H1 (cell line): Measurements from ENCODE around the gene FAM3B. TPM values are rescaled to one million over a fixed set of nuclear protein-coding genes. Genes with fewer than 3 reads are reported as not detected.

Source experiments
- CTCF ChIA-PET: fragments of 300-600 bp; sonication (Branson Sonifier 250); formaldehyde crosslinking; loops from one replicate; lab custom pipeline; 2021; ENCODE audit not compliant: partially characterized antibody; lab: Charles Lee
- POLR2A ChIA-PET: fragments of 300-600 bp; sonication (Branson Sonifier 250); formaldehyde crosslinking; loops from one replicate; lab custom pipeline; 2021; ENCODE audit warnings: inconsistent platforms; ENCODE audit not compliant: partially characterized antibody; lab: Charles Lee
- DNase-seq, 2 experiments: peaks; one replicate each; pipeline versions ENCODE4 v3.0.0 to v3.0.0-alpha.2; 2010 to 2022; ENCODE audit warnings: low spot score in 2 of 2, low read depth in 1 of 2, mixed read lengths in 1 of 2
- FAIRE-seq: peaks from 2 replicates; lab custom pipeline; 2011; peaks lifted over from hg19 to GRCh38; lab: Jason Lieb, UNC
- H2AFZ ChIP-seq: 2 replicates; pipeline ENCODE4 v1.8.1; 2012; ENCODE audit warnings: low read length, inconsistent platforms
- H2AK5ac ChIP-seq: 2 replicates; pipeline ENCODE4 v1.6.1; 2013; ENCODE audit warnings: low read depth, low read length
- H2BK120ac ChIP-seq: replicated peaks from 2 replicates; pipeline ENCODE3; 2013; ENCODE audit warnings: low read depth, low read length, inconsistent platforms
- H2BK12ac ChIP-seq: 2 replicates; pipeline ENCODE4 v1.6.1; 2013; ENCODE audit warnings: low read depth, low read length
- H2BK15ac ChIP-seq: 2 replicates; pipeline ENCODE4 v1.6.1; 2013; ENCODE audit warnings: low read length
- H2BK20ac ChIP-seq: 2 replicates; pipeline ENCODE4 v1.6.1; 2013; ENCODE audit warnings: low read length
- H2BK5ac ChIP-seq: 2 replicates; pipeline ENCODE4 v1.6.1; 2013; ENCODE audit warnings: low read depth, low read length
- H3K14ac ChIP-seq: 2 replicates; pipeline ENCODE4 v1.6.1; 2013; ENCODE audit warnings: inconsistent platforms; ENCODE audit not compliant: insufficient read length
- H3K18ac ChIP-seq: 2 replicates; pipeline ENCODE4 v1.6.1; 2013; ENCODE audit warnings: low read length; ENCODE audit errors: extremely low read depth
- H3K23ac ChIP-seq: 2 replicates; pipeline ENCODE4 v1.6.1; 2013; ENCODE audit warnings: inconsistent platforms; ENCODE audit not compliant: insufficient read length
- H3K23me2 ChIP-seq: 2 replicates; pipeline ENCODE4 v1.6.1; 2013; ENCODE audit warnings: low read depth, low read length
- H3K27ac ChIP-seq: 2 replicates; pipeline ENCODE4 v1.6.1; 2011; ENCODE audit warnings: low read depth, low read length, inconsistent platforms
- H3K27me3 ChIP-seq, 4 experiments: replicated peaks in 1 of 4; 1 replicate in 1 of 4; 2 replicates in 3 of 4; pipeline versions ENCODE4 v1.6.1 to v1.8.1; 2011 to 2013; ENCODE audit warnings: low read length in 3 of 4, mild to moderate bottlenecking in 3 of 4, inconsistent platforms in 2 of 4, mixed read lengths in 2 of 4, moderate library complexity in 1 of 4; ENCODE audit not compliant: control insufficient read depth in 3 of 4, insufficient read depth in 3 of 4; ENCODE audit errors: extremely low read depth in 1 of 4
- H3K36me3 ChIP-seq, 4 experiments: 2 replicates each; pipeline versions ENCODE4 v1.6.1 to v1.8.1; 2011 to 2013; ENCODE audit warnings: mild to moderate bottlenecking in 4 of 4, low read length in 3 of 4, moderate library complexity in 2 of 4, control low read depth in 1 of 4, inconsistent platforms in 1 of 4; ENCODE audit not compliant: insufficient read depth in 4 of 4, control insufficient read depth in 2 of 4
- H3K4ac ChIP-seq: replicated peaks from 2 replicates; pipeline ENCODE3; 2013; ENCODE audit warnings: low read length, low read depth, mixed read lengths, inconsistent platforms; ENCODE audit not compliant: insufficient read length
- H3K4me1 ChIP-seq, 4 experiments: replicated peaks in 1 of 4; 1 replicate in 1 of 4; 2 replicates in 3 of 4; pipeline versions ENCODE4 v1.6.1 to v1.8.1; 2011 to 2013; ENCODE audit warnings: low read length in 3 of 4, inconsistent platforms in 2 of 4, mixed read lengths in 1 of 4; ENCODE audit not compliant: insufficient read depth in 4 of 4, control insufficient read depth in 3 of 4
- H3K4me2 ChIP-seq, 2 experiments: 2 replicates each; pipeline versions ENCODE4 v1.6.1 to v1.8.1; 2011 to 2013; ENCODE audit warnings: low read depth in 2 of 2, low read length in 2 of 2, control low read depth in 1 of 2, inconsistent platforms in 1 of 2, mild to moderate bottlenecking in 1 of 2; ENCODE audit not compliant: insufficient read depth in 1 of 2
- H3K4me3 ChIP-seq, 4 experiments: fragments of 200-600, 300-600 bp in 1 of 4; sonication (generic), shearing (Covaris generic), sonication (Bioruptor Twin) in 1 of 4; 2 replicates each; pipeline versions ENCODE4 v1.5.1 to v1.8.1; 2011 to 2016; ENCODE audit warnings: low read length in 4 of 4, low read depth in 3 of 4, control low read depth in 2 of 4, inconsistent platforms in 2 of 4, mild to moderate bottlenecking in 2 of 4, mixed read lengths in 1 of 4, moderate library complexity in 1 of 4; ENCODE audit not compliant: insufficient read depth in 2 of 4; ENCODE audit errors: extremely low read depth in 1 of 4
- H3K56ac ChIP-seq: replicated peaks from 2 replicates; pipeline ENCODE3; 2013; ENCODE audit warnings: low read depth, mild to moderate bottlenecking, mixed read lengths, low read length, inconsistent platforms; ENCODE audit not compliant: insufficient read length
- H3K79me1 ChIP-seq: 2 replicates; pipeline ENCODE4 v1.6.1; 2013; ENCODE audit warnings: low read depth, low read length, control low read depth
- H3K79me2 ChIP-seq, 2 experiments: 2 replicates each; pipeline versions ENCODE4 v1.6.1 to v1.8.1; 2012 to 2013; ENCODE audit warnings: low read length in 2 of 2, mild to moderate bottlenecking in 2 of 2, inconsistent platforms in 1 of 2; ENCODE audit not compliant: insufficient read depth in 2 of 2, control insufficient read depth in 1 of 2
- H3K9ac ChIP-seq, 4 experiments: replicated peaks in 1 of 4; 1 replicate in 1 of 4; 2 replicates in 3 of 4; pipeline versions ENCODE4 v1.6.1 to v1.8.1; 2011 to 2013; ENCODE audit warnings: low read depth in 3 of 4, low read length in 3 of 4, control low read depth in 2 of 4, mild to moderate bottlenecking in 2 of 4, moderate library complexity in 2 of 4, inconsistent platforms in 1 of 4; ENCODE audit errors: extremely low read depth in 1 of 4
- H3K9me3 ChIP-seq, 2 experiments: 2 replicates each; pipeline versions ENCODE4 v1.6.1 to v1.8.1; 2012 to 2013; ENCODE audit warnings: mild to moderate bottlenecking in 2 of 2, moderate library complexity in 2 of 2, control low read depth in 1 of 2, inconsistent platforms in 1 of 2, low read depth in 1 of 2, low read length in 1 of 2, mixed read lengths in 1 of 2; ENCODE audit not compliant: insufficient read depth in 2 of 2
- H4K20me1 ChIP-seq, 2 experiments: replicated peaks in 1 of 2; 2 replicates each; pipeline versions ENCODE3 to v1.8.1; 2011 to 2013; ENCODE audit warnings: inconsistent platforms in 2 of 2, low read length in 2 of 2, mild to moderate bottlenecking in 1 of 2; ENCODE audit not compliant: insufficient read depth in 2 of 2, control insufficient read depth in 1 of 2
- H4K5ac ChIP-seq: 2 replicates; pipeline ENCODE4 v1.6.1; 2013; ENCODE audit warnings: low read length, low read depth, mixed read lengths, inconsistent platforms; ENCODE audit not compliant: insufficient read length
- H4K8ac ChIP-seq: 2 replicates; pipeline ENCODE4 v1.8.0; 2013; ENCODE audit warnings: mild to moderate bottlenecking, moderate library complexity, low read length, inconsistent platforms; ENCODE audit not compliant: insufficient read depth; ENCODE audit errors: extremely low read depth
- H4K91ac ChIP-seq: replicated peaks from 2 replicates; pipeline ENCODE3; 2013; ENCODE audit warnings: low read length, mixed read lengths, inconsistent platforms; ENCODE audit not compliant: insufficient read length
- BRCA1 ChIP-seq: IDR thresholded peaks from 2 replicates; pipeline ENCODE4 v1.6.1; 2012; ENCODE audit warnings: low read depth, low read length, improper control_type of control experiment
- CBX8 ChIP-seq: fragments of 300-800, 300-1000 bp; sonication (generic); IDR thresholded peaks from 2 replicates; pipeline ENCODE4 v1.7.1; 2016; ENCODE audit warnings: low read depth, low read length, borderline replicate concordance
- CHD1 ChIP-seq: IDR thresholded peaks from 2 replicates; pipeline ENCODE4 v1.6.1; 2012; ENCODE audit warnings: low read depth, low read length, improper control_type of control experiment
- HDAC2 ChIP-seq, 2 experiments: fragments of 300-600 bp in 1 of 2; sonication (generic) in 1 of 2; IDR thresholded peaks; 2 replicates each; pipeline ENCODE4 v1.6.1; 2011 to 2012; ENCODE audit warnings: low read depth in 2 of 2, low read length in 2 of 2, mild to moderate bottlenecking in 2 of 2, moderate library complexity in 2 of 2, borderline replicate concordance in 1 of 2, inconsistent platforms in 1 of 2
- KDM4A ChIP-seq: IDR thresholded peaks from one replicate; pipeline ENCODE4 v1.7.1; 2012; ENCODE audit warnings: low read depth, mild to moderate bottlenecking, moderate library complexity, low read length, inconsistent platforms; ENCODE audit not compliant: severe bottlenecking
- RNF2 ChIP-seq: fragments of 200-900, 300-1000 bp; sonication (generic); IDR thresholded peaks from 2 replicates; pipeline ENCODE4 v1.7.1; 2016; ENCODE audit warnings: borderline replicate concordance, low read depth, mild to moderate bottlenecking, antibody characterized with exemption, low read length; ENCODE audit not compliant: poor library complexity, severe bottlenecking; ENCODE audit errors: missing control alignments
- RXRA ChIP-seq: IDR thresholded peaks from 2 replicates; pipeline ENCODE4 v1.6.1; 2011; ENCODE audit warnings: low read depth, mild to moderate bottlenecking, low read length, moderate library complexity; ENCODE audit not compliant: insufficient read depth
- SIN3A ChIP-seq, 2 experiments: IDR thresholded peaks in 1 of 2; conservative IDR thresholded peaks in 1 of 2; 2 replicates each; pipeline ENCODE4 v1.6.1; 2011 to 2012; ENCODE audit warnings: low read length in 2 of 2, improper control_type of control experiment in 1 of 2, low read depth in 1 of 2, mild to moderate bottlenecking in 1 of 2
- TBP ChIP-seq: IDR thresholded peaks from 2 replicates; pipeline ENCODE4 v1.6.1; 2011; ENCODE audit warnings: low read depth, low read length, improper control_type of control experiment
- TEAD4 ChIP-seq: IDR thresholded peaks from 2 replicates; pipeline ENCODE4 v1.6.1; 2012; ENCODE audit warnings: low read depth, low read length, inconsistent platforms, mixed read lengths
- WGBS, 2 experiments: shearing (Covaris generic) in 1 of 2; methylation state at CpG; one replicate each; pipeline versions ENCODE4 v1.1.6 to v1.1.7; 2013 to 2015; ENCODE audit warnings: low lambda C conversion rate in 2 of 2, mixed read lengths in 2 of 2, inconsistent platforms in 1 of 2, low coverage in 1 of 2, missing lambda C conversion rate in 1 of 2; ENCODE audit not compliant: insufficient replicate concordance in 2 of 2, insufficient coverage in 1 of 2, insufficient read length in 1 of 2; ENCODE audit errors: extremely low coverage in 1 of 2, missing lambda C conversion rate in 1 of 2; 5-methylcytosine and 5-hydroxymethylcytosine counted together
- polyA plus RNA-seq, 7 experiments: library from polyadenylated mRNA; depleted of rRNA in 3 of 7; stranded (reverse) in 5 of 7; unstranded in 2 of 7; fragments of >200 nt in 5 of 7; fragments of 200-250 nt in 2 of 7; gene quantifications; 1 replicate in 5 of 7; 2 replicates in 1 of 7; 4 replicates in 1 of 7; pipeline versions ENCODE4 v1.2.1 to v1.2.3, GENCODE V29; 2011 to 2013; ENCODE audit warnings: missing spikeins in 2 of 7, mixed read lengths in 2 of 7
- total RNA-seq: library from RNA; stranded (reverse); fragmentation: NEBNext Ultra II Directional; extraction: Animal tissue kit (Norgen Biotek cat#: 25700); gene quantifications from 2 replicates; pipeline ENCODE4 v1.2.1, GENCODE V29; 2021

Gene FAM3B
- total and polyA plus RNA-seq, 2 of the 8 experiments (the other 6 are each of a cell fraction or from before 2014, with no cell fraction given), result 2.0 TPM

- Histone ChIP-seq H4K8ac (no peak overlapping the region), H3K27ac (no peak overlapping the region), H2AFZ (no peak overlapping the region), H3K23me2 (no peaks in the 10 kb centered on the region), H4K91ac (no peak overlapping the region), H3K9me3 (0 out of 4 replicates have a peak, but pooled peaks cover 0 to 3% of the 10 kb centered on the region in 2 experiments), H2BK20ac (no peak overlapping the region), H3K18ac (no peak overlapping the region), H2BK15ac (no peak overlapping the region), H2BK12ac (no peak overlapping the region), H4K5ac (no peak overlapping the region), H3K4ac (no peak overlapping the region), H3K4me3 (no peak overlapping the region), H3K79me1 (no peaks in the 10 kb centered on the region), H3K36me3 (no peaks in the 10 kb centered on the region), H3K9ac (no peak overlapping the region), H3K4me2 (no peak overlapping the region), H3K4me1 (no peaks in the 10 kb centered on the region), H3K14ac (no peak overlapping the region), H3K79me2 (no peaks in the 10 kb centered on the region), H2AK5ac (no peak overlapping the region), H3K27me3 (no peaks in the 10 kb centered on the region), H2BK5ac (no peak overlapping the region), H3K56ac (no peak overlapping the region), H3K23ac (no peak overlapping the region), H2BK120ac (no peak overlapping the region), H4K20me1 (no peaks in the 10 kb centered on the region)
- DNase-seq (no peak), FAIRE-seq (no peak)
- 93% methylated on average over 17 of the region's 17 CpGs; no CpG with 5 or more reads in 1 of the 2 experiments for WGBS, 2 experiments
- ChIA-PET POLR2A (no interaction called here), CTCF (no interaction called here)
- no peak for TF ChIP-seq RXRA
- TF ChIP-seq TEAD4, result no peak
- TF ChIP-seq RNF2, result no peak
- TF ChIP-seq CHD1, result no peak
- TF ChIP-seq HDAC2 (IDR thresholded peaks at IDR 0.05; ENCODE audit: borderline replicate concordance in 1 of 2, low read depth in 2 of 2, low read length in 2 of 2), result no peak
- TF ChIP-seq KDM4A, result no peak
- no peak for TF ChIP-seq TBP
- TF ChIP-seq BRCA1, result no peak
- TF ChIP-seq SIN3A (conservative IDR thresholded peaks at IDR 0.05 in 1 of 2, IDR thresholded peaks at IDR 0.05 in 1 of 2; ENCODE audit: low read depth in 1 of 2, low read length in 2 of 2), result no peak
- no peak for TF ChIP-seq CBX8
Observed at GRCh38 chr21:41390043-41390639, 73.5 kb downstream of the FAM3B start.
